Dendritic cell treated with granulocyte-macrophage colony-stimulating factor and Interleukin-4, amounts not matched to agents 40 ng/mL and 50 ng/mL, for 4 days (primary cell): Measurements from ENCODE around the gene TTC38.

Experiments
- H3K27ac Mint-ChIP-seq: one replicate; pipeline ENCODE4 v1.8.0; 2022; ENCODE audit warnings: mild to moderate bottlenecking, mixed read lengths
- H3K27me3 Mint-ChIP-seq: one replicate; pipeline ENCODE4 v1.8.0; 2022; ENCODE audit warnings: mild to moderate bottlenecking, mixed read lengths
- H3K36me3 Mint-ChIP-seq: one replicate; pipeline ENCODE4 v1.8.0; 2022; ENCODE audit warnings: low read depth, mixed read lengths
- H3K4me1 Mint-ChIP-seq: one replicate; pipeline ENCODE4 v1.8.0; 2022; ENCODE audit warnings: low read depth, mixed read lengths
- H3K4me3 Mint-ChIP-seq: one replicate; pipeline ENCODE4 v1.8.0; 2022; ENCODE audit warnings: mild to moderate bottlenecking, moderate library complexity, mixed read lengths
- H3K9me3 Mint-ChIP-seq: one replicate; pipeline ENCODE4 v1.8.0; 2022; ENCODE audit warnings: mixed read lengths
- intact Hi-C: fragments of 100-400 bp; cut with micrococcal nuclease; formaldehyde crosslinking; loops from one replicate; pipeline ENCODE4 v1.15.0; 2022

Gene TTC38

DNA sequence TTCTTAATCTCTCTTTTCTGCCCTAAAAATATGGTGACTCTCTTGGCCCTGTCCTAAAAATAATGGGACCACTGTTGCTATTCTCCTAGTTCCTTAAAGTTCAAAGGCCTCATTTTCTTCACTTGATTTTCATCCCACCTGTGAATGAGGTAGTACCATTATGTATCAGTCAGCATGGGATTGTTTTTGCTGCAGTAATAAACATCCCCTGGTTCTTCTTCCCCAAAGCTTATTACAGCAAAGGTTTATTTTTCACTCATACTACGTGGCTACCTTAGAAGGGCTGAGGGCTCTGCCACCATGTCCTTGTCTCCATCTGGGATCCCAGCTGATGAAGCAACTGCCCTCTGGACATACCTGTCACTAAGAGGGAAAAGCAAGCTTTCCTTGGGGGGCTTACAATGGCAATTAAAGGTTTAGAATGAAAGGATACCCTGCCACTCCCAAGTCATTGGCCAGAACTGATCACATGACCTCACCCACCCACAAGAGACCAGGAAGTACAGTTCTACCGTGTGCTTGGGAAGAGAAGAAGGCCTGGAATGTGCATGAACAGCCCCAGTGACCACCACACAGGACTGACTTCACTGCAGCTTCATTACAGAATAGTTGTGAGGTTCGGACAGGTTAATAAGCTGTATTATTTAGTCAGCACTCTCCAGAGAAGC lies 7.8 kb downstream of the TTC38 start:
- Mint-ChIP-seq H3K9me3 (peaks cover 7% of the 10 kb centered on the region), H3K27ac (peak overlapping the region; percentile 21), H3K36me3 (peaks cover 96% of the 10 kb centered on the region), H3K27me3 (no peaks in the 10 kb centered on the region), H3K4me3 (no peak overlapping the region), H3K4me1 (peaks cover 12% of the 10 kb centered on the region)
- intact Hi-C loops, result no loop called here

DNA sequence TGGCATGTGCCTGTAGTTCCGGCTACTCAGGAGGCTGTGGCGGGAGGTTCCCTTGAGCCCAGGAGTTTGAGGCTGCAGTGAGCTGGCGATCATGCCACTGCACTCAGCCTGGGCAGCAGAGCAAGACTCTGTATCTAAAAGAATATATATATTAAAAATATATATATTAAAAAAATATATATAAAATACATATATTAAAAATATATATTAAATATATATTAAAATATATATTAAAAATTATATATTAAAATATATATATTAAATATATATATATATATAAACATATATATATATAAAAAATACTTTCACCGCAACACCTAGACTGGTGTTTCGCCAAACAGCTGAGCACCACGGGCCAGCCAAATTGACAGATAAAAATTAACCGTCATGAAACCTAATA lies 8.8 kb downstream of the TTC38 start:
- Mint-ChIP-seq H3K4me1 (peaks cover 18% of the 10 kb centered on the region), H3K4me3 (no peak overlapping the region), H3K27ac (peak overlapping the region; percentile 21), H3K9me3 (peaks cover 7% of the 10 kb centered on the region), H3K36me3 (peaks cover 100% of the 10 kb centered on the region), H3K27me3 (no peaks in the 10 kb centered on the region)
- intact Hi-C loops, result no loop called here

GRCh38 chr22:46278656-46279645 lies 11.1 kb downstream of the TTC38 start:
- intact Hi-C loops, result no loop called here
- no peak overlapping the region for H3K4me3 Mint-ChIP-seq
- H3K4me1 Mint-ChIP-seq, result peaks cover 18% of the 10 kb centered on the region

GRCh38 chr22:46280063-46280817 lies 12.4 kb downstream of the TTC38 start:
- H3K4me3 Mint-ChIP-seq, result no peak overlapping the region
- intact Hi-C loops, result no loop called here
- H3K9me3 Mint-ChIP-seq, result peaks cover 5% of the 10 kb centered on the region
- H3K27me3 Mint-ChIP-seq, result no peaks in the 10 kb centered on the region
- H3K4me1 Mint-ChIP-seq, result peaks cover 18% of the 10 kb centered on the region
- peak overlapping the region; percentile 17 for H3K27ac Mint-ChIP-seq
- H3K36me3 Mint-ChIP-seq, result peaks cover 100% of the 10 kb centered on the region

More at GRCh38 chr22:46278656-46279645, 11.1 kb downstream of the TTC38 start:
- Mint-ChIP-seq H3K27ac (no peak overlapping the region), H3K27me3 (no peaks in the 10 kb centered on the region), H3K36me3 (peaks cover 100% of the 10 kb centered on the region), H3K9me3 (peaks cover 7% of the 10 kb centered on the region)

GRCh38 chr22:46280999-46281623 lies 13.3 kb downstream of the TTC38 start:
- H3K36me3 Mint-ChIP-seq, result peaks cover 100% of the 10 kb centered on the region
- no peak overlapping the region for H3K4me3 Mint-ChIP-seq
- H3K9me3 Mint-ChIP-seq, result no peaks in the 10 kb centered on the region
- intact Hi-C loops, result no loop called here
- no peaks in the 10 kb centered on the region for H3K27me3 Mint-ChIP-seq
- H3K4me1 Mint-ChIP-seq, result peaks cover 10% of the 10 kb centered on the region
- peak overlapping the region; percentile 17 for H3K27ac Mint-ChIP-seq

DNA sequence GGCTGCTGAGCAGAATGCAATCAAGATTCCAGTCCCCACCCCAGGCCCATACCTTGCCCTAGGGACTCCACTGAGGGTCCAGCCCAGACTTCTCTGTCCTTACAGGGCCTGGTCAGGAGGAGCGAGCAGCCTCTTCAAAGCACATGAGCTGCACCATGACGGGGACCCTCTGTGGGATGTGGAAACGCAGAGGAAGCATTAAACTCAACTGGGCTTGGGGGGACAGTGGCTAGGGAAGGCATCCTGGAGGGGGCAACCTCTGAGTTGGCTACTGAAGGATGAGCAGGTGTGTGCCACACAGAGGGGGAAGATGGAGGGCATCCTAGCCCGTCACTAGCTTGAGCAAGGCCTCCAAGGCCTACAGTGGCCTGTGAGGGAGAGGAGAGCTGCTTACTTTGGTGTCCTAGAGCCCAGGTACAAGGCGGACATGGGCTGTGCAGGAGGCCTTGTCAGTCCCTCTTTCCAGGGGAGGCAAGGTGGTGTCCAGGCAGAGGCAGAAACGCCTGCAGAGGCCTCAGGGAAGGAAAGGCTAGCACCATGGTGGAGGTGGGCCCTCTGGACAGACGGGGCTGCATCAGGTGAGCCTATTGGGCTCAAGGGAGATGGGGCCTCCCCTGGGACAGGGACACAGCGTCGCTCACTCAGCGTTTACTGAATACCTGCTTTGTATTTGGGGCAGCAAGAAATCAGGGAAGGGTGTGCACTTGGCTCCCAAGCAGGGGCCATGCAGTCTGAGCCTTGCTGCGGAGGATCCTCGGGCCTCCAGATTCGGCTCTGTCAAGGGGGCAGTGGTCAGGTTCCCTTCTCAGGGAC lies 14.3 kb downstream of the TTC38 start:
- Mint-ChIP-seq H3K27ac (peak overlapping the region; percentile 23), H3K4me3 (no peak overlapping the region), H3K36me3 (peaks cover 100% of the 10 kb centered on the region), H3K27me3 (no peaks in the 10 kb centered on the region), H3K4me1 (peaks cover 13% of the 10 kb centered on the region), H3K9me3 (no peaks in the 10 kb centered on the region)
- intact Hi-C loops, result no loop called here

GRCh38 chr22:46286006-46286405 lies 18.2 kb downstream of the TTC38 start:
- no peak overlapping the region for H3K27ac Mint-ChIP-seq
- H3K4me3 Mint-ChIP-seq, result no peak overlapping the region
- H3K9me3 Mint-ChIP-seq, result no peaks in the 10 kb centered on the region
- H3K4me1 Mint-ChIP-seq, result peaks cover 19% of the 10 kb centered on the region
- H3K36me3 Mint-ChIP-seq, result peaks cover 97% of the 10 kb centered on the region
- H3K27me3 Mint-ChIP-seq, result no peaks in the 10 kb centered on the region
- intact Hi-C loops, result no loop called here

DNA sequence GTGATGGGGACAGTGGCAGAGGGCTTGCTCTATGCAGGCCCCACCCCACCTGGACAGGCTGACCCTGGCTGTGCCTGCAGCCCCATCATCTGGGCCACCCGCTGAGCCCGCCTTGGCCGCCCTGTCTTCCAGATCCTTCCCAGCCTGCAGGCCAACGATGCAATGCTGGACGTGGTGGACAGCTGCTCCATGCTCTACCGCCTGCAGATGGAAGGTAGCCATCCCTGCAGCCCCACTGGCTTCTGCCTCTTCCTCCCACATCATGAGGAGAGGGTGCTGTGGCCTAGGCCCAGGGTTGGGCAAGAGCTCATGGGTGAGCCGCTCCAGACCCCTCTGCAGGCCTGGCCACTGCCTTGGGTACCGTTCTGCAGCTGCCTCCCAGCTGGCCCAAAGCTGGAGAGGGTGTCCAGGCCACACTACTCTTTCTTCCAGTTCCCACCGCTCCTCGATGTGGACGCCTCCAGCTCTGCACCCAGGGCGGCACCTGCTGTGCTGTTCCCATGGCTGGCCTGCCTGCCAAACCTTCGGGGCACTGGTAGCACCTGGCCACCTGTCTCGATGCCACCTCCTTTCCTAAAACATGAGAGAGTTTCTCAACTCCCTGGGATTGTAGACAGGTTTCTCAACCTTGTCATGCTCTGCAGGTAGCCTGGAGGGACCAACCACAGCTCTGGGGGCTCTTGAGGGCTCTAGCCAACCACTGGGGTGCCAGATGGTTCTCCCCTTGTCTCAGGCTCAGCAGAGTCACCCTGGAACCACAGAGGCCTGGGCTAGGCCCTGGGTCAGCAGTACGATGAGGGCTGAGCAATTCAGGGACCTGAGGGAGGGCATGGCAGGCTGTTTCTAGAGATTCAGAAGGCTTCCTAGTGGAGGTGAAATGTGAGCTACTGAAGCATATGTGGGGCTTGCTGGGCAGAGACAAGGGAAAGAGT lies 19.4 kb downstream of the TTC38 start:
- intact Hi-C loops, result no loop called here
- Mint-ChIP-seq H3K4me1 (peaks cover 19% of the 10 kb centered on the region), H3K27ac (peak overlapping the region; percentile 65)

DNA sequence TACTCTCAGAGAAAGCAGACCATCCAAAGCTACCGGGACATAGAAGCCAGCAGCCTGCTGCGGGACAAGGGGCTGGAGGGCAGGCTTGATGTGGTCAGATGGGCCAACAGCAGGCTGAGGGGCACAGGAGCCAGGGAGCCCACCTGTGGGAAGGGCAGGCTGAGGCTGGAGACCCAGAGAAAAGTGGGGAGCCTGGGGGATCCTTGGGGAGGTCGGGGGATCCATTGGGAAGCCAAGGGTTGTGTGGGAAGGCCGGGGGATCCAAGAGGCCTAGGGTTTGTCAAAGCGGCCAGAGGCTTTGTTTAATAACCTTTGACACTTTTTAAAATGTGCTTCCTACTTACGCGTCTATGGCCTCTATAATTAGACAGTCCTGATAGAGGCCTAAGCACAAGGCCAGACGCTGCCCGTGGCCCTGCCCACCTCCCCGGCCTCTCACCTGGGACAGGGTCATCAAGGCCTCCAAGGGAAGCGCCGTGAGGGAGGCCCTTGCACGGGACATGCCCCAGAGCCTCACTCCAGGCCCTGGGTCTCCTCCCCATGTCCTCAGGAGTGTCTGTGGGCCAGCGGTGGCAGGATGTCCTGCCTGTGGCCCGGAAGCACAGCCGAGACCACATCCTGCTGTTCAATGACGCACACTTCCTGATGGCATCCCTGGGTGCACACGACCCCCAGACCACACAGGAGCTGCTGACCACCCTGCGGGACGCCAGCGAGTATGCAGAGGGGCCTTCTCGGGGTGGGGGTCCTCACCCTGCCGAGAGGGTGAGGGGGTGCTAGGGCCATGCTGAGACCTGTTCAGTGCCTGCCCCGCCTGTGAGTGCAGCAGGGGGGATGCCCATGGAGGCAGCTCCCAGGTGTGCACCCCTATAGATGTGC lies 20.3 kb downstream of the TTC38 start:
- Mint-ChIP-seq H3K9me3 (no peaks in the 10 kb centered on the region), H3K4me3 (peak overlapping the region; percentile 49), H3K36me3 (peaks cover 96% of the 10 kb centered on the region), H3K27ac (peak overlapping the region; percentile 65), H3K4me1 (peaks cover 28% of the 10 kb centered on the region), H3K27me3 (no peaks in the 10 kb centered on the region)
- intact Hi-C loops, result no loop called here

More for the DNA sequence above, 19.4 kb downstream of the TTC38 start:
- peak overlapping the region; percentile 48 for H3K4me3 Mint-ChIP-seq
- H3K27me3 Mint-ChIP-seq, result no peaks in the 10 kb centered on the region
- H3K9me3 Mint-ChIP-seq, result no peaks in the 10 kb centered on the region
- H3K36me3 Mint-ChIP-seq, result peaks cover 96% of the 10 kb centered on the region

DNA sequence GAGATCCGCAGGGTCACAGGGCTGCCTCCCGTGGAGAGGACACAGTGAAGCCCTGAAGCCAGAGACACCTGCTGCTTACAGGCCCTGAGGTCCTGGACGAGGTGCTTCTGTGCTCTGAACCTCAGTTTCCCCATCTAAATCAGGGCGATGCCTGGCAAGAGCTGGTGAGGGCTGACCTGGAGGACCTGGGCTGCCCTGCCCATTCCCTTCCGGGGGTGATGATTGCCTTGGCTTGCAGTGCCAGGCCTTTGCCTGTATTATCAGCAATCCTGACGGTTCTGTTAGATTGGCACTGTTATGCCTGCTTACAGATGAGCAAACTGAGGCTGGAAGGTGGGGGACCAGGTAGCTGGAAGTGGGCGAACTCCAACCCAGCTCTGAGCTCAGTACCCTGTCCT lies 21.0 kb downstream of the TTC38 start:
- intact Hi-C loops, result no loop called here
- H3K4me3 Mint-ChIP-seq, result no peak overlapping the region
- peaks cover 93% of the 10 kb centered on the region for H3K36me3 Mint-ChIP-seq
- no peaks in the 10 kb centered on the region for H3K9me3 Mint-ChIP-seq
- H3K27me3 Mint-ChIP-seq, result no peaks in the 10 kb centered on the region
- peaks cover 35% of the 10 kb centered on the region for H3K4me1 Mint-ChIP-seq
- peak overlapping the region; percentile 65 for H3K27ac Mint-ChIP-seq

DNA sequence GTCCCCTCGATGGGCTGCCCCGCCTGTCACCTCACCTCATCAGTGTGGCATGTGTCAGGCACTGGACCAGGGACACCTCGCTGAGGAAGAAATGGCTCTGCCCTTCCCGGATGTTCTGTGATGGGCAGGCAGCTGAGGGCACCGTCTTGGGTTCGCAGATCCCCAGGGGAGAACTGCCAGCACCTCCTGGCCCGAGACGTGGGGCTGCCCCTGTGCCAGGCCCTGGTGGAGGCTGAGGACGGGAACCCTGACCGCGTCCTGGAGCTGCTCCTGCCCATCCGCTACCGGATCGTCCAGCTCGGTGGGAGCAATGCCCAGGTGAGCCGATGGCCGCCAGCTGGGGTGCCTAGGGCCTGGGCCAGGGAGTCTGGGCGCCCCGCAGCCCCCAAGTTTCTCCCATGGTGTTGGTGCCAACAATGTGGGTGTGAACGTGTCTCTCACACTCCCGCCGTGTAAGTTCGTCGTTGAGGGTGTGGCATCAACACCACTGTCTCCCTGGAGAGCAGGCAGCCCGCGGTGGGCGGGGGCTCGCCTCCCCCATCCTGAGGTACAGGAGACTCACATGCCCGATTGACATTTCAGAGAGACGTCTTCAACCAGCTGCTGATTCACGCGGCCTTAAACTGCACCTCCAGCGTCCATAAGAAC lies 21.6 kb downstream of the TTC38 start:
- Mint-ChIP-seq H3K4me1 (peaks cover 40% of the 10 kb centered on the region), H3K9me3 (no peaks in the 10 kb centered on the region), H3K4me3 (no peak overlapping the region), H3K27me3 (no peaks in the 10 kb centered on the region), H3K36me3 (peaks cover 87% of the 10 kb centered on the region), H3K27ac (no peak overlapping the region)
- intact Hi-C loops, result no loop called here
